H1 (cell line): ENCODE results near the gene ABHD2. TPM values are rescaled to one million over a fixed set of nuclear protein-coding genes. Genes with fewer than 3 reads are reported as not detected.

ENCODE experiments used
- CHD7 ChIP-seq: fragments of 300-600 bp; sonication (generic); IDR thresholded peaks from 2 replicates; pipeline ENCODE4 v1.7.1; 2012; ENCODE audit warnings: low read length, moderate library complexity, mild to moderate bottlenecking, inconsistent platforms; ENCODE audit not compliant: insufficient replicate concordance
- polyA plus RNA-seq, 7 experiments: library from polyadenylated mRNA; depleted of rRNA in 3 of 7; stranded (reverse) in 5 of 7; unstranded in 2 of 7; fragments of >200 nt in 5 of 7; fragments of 200-250 nt in 2 of 7; gene quantifications; 1 replicate in 5 of 7; 2 replicates in 1 of 7; 4 replicates in 1 of 7; pipeline versions ENCODE4 v1.2.1 to v1.2.3, GENCODE V29; 2011 to 2013; ENCODE audit warnings: missing spikeins in 2 of 7, mixed read lengths in 2 of 7
- total RNA-seq: library from RNA; stranded (reverse); fragmentation: NEBNext Ultra II Directional; extraction: Animal tissue kit (Norgen Biotek cat#: 25700); gene quantifications from 2 replicates; pipeline ENCODE4 v1.2.1, GENCODE V29; 2021

Gene ABHD2
- total and polyA plus RNA-seq, 2 of the 8 experiments (the other 6 are each of a cell fraction or from before 2014, with no cell fraction given) = 9.1 to 23.7 TPM

DNA sequence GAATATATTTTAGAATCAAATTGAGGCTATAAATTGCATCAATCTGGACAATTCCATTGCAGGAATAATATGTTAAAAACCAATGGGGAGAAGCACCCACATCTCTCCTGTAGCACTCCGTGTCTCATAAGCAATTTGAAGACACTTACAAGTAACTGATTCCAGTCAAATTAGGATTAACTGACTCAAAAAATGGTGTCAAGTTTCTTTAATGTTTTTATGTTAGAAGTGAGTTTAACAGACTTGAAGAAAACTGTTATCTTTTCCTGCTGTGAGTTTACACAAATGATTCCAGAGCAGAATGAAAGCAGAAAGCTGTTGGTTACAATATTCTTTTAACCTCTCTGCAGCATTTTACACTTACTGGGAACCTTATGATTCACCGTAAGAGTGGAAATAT is 109.9 kb downstream of the ABHD2 start (continued):
- TF ChIP-seq CHD7 = no peak
